DMS79 (cell line): ENCODE measurements around the gene KIAA0513.
"Not testable (repeated sequence)": the region's sequence is repeated elsewhere in the genome, so short reads cannot be mapped to it uniquely, and the experiment has no call there.

ENCODE experiments used
- DNase-seq: peaks from one replicate; lab custom pipeline; 2025; lab: John Stamatoyannopoulos, UW

The KIAA0513 gene

DNA sequence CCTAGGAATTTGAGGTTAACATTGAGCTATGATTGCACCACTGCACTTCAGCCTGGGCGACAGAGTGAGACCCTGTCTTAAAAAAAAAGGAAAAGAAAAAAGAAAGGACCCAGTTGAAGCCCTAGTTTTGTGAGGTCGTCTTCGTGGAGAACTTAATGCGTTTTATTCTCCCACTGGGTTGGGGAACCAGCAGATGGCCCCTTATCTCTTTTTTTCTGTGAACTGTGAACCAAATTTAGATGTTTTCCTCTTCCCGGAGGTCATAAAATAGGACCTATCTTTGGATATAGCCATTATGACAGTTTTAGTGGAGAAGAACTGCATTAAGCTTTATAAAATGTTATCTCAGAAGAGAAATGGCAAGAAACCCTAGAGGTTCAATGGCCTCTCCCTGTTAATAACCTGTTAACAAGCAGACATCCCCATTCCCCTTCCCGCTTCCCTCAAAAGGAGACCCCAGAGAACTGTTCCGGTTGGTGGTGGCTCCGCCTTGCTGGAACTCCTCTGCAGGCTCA lies 23.5 kb downstream of the KIAA0513 start:
- no peak for DNase-seq

DNA sequence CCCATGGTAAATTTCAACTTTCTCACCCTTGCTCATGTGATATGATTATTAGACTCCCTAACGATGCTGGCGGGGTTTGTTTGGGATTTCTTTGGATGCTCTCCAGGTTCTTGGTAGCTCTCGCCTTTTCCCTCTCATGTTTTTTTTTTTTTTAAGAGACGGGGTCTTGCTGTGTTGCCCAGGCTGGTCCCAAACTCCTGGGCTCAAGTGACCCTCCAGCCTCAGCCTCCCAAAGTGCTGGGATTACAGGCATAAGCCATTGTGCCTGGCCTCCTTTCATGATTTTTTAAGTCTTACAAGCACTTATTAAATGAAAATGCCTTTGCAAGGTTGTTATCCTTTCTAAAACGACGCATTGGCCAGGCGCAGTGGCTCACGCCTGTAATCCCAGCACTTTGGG lies 24.1 kb downstream of the KIAA0513 start:
- no peak for DNase-seq

DNA sequence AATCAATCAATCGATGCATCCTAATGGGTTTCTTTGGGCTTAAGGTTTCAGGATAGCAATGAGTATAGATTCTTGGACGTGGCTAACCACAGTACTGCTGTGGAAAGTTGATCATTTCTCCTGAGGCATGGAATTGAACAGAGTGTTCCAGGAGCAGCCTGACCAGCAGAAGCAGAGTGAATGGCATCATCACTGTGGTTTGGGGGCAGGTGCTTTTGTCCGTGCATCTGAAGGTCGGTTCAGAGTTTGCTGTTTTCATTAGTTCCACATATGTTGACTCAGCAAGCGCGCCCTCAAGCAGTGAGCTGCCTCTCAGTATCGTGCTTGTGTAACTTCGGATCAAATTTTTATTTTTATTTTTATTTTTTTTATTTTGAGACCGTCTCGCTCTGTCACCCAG lies 24.9 kb downstream of the KIAA0513 start:
- DNase-seq = no peak

DNA sequence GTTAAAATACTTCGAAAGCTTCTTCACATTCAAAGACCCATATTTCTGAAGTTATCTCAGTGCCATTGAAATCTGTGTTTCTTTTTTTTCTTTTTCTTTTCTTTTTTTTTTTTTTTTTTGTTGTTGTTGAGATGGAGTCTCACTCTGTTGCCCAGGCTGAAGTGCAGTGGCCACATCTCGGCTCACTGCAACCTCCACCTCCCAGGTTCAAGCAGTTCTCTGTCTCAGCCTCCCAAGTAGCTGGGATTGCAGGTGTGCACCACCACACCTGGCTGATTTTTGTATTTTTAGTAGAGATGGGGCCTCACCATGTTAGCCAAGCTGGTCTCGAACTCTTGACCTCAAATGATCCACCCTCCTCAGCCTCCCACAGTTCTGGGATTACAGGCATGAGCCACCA lies 26.7 kb downstream of the KIAA0513 start:
- DNase-seq = not testable (repeated sequence)

DNA sequence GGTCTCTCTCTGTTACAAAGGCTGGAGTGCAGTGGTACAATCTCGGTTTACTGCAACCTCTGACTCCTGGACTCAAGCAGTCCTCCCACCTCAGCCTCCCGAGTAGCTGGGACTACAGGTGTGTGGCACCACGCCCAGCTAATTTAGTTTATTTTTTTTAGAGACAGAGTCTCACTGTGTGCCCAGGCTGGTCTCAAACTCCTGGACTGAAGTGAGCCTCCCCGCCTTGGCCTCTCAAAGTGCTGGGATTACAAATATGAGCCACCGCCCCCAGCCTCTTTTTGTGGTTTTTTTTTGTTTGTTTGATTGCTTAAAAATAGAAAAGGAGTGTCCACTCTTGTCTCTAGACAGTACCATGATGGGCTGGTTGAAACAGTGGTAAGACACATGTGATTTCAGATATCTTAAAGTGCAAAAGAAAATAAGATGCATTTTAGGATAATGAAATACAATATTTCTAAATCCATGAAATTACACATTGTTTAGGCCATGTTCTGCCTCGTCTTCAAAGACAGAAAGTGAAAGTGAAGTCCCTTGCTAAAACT lies 27.4 kb downstream of the KIAA0513 start:
- DNase-seq = no peak

DNA sequence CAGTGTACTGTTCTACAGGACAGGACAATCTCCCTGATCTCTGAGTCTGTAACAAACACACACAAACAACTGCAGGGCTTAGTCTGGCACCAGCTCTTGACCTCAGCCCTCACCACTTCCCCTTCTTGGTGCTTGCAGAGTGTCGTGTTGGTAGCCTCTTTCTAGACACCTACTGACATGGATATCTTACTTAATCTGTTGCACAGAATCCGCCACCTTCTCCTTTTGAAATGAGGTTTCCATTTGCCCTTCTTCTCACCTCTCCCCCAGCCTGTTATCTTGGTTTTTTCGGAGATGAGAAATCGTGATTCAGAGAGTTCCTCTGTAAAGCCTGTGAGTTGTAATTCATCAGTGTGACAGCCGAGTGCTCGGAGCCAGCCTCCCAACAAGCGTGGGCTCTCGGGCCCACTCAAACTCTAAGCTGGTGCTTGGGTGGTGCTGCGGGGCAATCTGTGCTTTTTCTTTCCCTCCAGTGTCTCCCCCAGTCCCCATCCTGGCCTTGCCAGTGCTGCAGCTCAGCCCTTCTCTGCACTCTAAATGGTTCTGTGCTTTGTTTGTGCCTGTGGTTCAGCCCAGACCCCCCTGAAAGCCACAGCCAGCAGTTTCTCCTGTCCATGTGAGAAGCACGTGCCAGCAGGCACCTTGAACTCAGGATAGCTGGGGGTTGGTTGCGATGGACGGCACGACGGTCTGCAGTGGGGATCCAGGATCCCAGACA lies 28.1 kb downstream of the KIAA0513 start:
- DNase-seq = no peak

DNA sequence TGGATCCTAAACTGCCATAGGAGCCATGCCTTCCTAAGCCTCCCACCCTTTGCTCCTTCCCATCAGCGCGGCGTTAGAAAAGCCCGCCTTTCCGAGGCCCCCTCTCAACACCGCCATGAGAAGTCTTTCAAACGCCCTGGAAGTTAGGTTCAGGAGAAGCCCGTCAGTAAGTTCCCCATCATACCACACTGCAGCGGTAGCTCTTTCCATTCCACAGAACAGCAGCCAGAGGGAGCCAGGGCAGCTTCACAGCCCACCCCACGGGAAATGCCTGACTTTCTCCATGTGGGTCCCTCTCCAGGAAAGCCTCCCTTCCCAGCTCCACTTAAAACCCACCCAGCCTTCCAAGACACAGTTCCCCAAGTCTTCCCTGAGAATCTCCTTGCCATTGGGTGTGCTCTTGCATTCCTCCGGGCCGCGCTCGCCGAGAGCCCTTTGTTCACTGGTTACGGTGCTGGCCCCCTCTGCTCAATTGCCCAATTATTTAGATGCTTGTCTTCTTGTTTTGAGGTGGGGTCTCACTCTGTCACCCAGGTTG lies 28.7 kb downstream of the KIAA0513 start:
- no peak for DNase-seq

DNA sequence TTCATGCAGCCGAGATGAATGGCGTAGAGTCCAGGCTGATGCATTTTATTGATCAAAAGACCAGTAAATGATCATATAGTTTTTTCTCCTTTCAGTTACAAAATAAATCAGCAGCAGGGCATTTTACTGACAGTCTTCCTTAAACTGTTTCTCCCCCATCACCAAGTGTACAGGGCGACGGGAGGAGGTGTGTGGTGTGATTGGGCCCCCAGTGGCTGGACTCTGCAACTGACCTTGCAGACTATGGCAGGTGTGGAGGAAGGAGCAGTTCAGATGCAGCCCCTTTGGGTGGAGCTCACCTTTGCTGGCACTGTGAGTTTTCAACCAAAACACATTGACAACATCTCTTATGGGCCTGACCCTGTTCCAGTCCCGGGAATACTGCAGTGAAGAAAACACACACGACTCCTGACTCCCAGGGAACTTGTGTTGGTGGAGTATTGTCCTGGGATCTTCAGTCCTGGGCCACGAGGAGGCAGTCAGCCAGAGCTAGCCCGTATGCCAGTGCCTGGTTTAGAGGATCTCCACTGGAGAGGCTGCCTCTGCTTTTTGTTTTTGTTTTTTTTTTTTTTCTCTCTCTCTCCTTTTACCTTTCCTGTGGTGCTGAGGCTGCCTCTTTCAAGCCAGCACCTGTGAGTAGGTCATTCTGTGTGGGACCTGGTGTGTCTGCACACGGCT lies 29.8 kb downstream of the KIAA0513 start:
- no peak for DNase-seq

DNA sequence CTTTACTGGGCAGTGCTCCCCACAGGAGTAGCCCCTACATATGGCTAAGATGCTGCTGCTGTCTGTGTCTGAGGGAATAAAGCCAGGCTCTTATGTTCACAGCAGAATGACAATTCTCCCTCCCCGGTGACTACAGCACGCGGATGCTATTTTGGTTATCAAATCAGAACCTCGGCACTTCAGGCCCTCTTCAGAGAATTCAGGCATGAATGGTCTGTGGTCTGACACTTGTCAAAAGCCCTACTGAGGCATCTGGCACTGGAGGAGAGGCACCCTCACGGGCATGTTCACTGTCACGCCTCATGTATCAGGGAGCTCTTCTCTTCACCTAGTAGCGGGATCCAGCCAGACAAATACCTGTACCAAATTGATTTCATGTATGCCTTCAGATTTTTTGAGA lies 30.4 kb downstream of the KIAA0513 start:
- peak; percentile 87 for DNase-seq

DNA sequence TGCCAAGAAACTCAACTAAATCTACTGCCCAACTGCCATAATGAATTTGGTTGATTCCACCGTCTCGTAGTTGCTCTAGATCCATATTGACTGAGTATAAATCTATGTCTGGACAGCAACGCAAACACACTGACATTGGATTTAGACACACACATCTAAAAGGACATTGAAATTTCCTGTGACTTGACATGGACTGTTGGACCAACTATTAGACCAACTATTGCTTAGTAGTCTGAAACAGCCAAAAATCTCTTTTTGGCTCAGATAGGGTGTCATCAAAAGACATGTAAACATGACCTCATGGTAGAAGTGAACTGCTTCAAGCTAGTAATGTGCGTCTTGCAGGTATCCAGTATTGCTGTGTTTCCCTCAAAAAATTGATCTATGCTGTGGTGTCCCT lies 31.3 kb downstream of the KIAA0513 start:
- DNase-seq = no peak

DNA sequence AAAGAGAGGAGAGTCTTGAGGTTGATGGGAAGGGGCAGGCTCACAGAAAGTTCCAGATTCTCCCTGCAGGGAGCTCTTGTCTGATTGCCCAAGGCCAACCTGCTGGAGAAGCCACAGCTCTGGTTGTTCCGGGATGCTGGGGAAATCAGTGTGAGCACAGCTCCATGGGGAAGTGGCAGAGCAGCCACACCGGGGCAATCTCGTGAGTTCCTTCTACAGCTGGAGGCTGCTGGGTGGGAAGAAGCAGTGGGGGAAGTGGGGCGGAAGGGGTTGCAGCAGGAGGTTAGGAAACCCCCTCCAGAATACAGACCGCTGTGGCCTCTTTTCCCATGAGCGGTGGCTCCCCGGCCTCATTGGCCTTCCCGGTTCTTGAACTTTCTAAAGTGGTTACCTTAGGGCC lies 34.0 kb downstream of the KIAA0513 start:
- DNase-seq = no peak

DNA sequence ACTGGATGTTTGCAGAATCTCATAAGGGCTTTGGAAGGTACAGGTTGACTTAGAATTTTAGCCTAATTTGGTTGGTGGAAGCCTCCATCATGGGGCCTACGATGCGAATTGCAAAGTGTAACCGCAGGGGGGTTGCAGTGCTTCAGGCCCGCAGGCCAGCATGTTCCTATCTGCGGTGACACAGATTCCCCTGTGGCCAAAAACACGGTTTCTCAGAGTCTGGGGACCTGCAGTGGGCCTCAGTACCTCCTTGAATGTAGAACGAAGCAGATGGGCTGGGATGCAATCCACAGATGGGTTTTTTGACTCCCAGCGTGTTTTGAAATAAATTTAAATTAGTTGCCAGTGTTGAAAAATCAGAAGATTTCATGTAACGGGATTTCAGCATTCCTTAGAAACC lies 34.7 kb downstream of the KIAA0513 start:
- no peak for DNase-seq

DNA sequence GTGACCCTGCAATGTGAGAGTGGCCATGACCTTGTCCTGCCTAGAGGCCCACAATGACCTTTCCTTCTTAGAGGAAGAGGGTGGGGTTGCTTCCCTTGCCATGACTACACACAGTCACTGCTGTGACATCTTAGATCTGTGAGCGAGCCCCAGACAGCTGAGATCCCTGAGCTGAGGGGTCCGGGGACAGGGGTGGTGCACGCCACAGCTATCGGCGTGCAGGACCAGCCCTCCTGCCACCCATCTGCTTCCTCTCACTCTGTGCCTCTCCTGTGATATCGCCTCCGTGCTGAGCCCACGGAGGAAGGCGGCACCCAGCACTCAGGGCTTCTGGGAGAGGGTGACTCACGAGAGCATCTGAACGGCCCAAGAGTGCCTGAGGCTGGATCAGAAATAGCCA lies 35.2 kb downstream of the KIAA0513 start:
- no peak for DNase-seq

DNA sequence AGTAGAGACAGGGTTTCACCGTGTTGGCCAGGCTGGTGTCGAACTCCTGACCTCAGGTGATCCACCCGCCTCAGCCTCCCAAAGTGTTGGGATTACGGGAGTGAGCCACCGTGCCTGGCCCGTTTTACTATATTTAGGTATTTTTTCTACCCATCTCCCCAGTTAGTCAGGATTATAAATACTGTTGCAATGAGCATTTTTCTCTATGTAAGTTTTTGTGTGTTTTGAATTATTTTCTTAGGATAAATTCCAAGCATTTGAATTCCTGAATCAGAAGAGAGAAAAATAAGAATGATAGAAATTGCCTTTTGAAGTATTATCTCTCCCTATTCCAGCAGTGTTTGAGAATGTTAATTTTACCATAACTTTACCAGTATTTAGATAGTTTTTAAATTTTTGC lies 36.6 kb downstream of the KIAA0513 start:
- DNase-seq = no peak

DNA sequence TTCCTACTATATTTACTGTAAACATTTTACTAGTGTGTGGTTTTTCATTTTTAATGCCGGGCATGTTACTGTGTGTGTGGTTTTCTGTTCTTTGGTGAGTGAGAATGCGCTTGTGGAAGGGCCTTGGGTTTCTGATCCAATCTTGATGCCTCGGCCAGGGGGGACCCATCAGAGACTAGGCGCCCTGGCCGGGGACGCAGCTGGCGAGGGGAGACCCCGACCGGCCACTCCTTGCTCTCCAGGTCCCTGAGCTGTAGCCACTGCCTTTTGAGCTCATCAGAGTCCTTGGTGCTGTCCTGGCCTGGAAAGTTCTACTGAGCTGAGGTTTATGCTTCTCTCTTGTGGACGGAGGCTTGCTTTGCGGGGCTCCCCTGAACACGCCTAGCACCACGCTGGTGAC lies 37.5 kb downstream of the KIAA0513 start:
- DNase-seq = no peak

DNA sequence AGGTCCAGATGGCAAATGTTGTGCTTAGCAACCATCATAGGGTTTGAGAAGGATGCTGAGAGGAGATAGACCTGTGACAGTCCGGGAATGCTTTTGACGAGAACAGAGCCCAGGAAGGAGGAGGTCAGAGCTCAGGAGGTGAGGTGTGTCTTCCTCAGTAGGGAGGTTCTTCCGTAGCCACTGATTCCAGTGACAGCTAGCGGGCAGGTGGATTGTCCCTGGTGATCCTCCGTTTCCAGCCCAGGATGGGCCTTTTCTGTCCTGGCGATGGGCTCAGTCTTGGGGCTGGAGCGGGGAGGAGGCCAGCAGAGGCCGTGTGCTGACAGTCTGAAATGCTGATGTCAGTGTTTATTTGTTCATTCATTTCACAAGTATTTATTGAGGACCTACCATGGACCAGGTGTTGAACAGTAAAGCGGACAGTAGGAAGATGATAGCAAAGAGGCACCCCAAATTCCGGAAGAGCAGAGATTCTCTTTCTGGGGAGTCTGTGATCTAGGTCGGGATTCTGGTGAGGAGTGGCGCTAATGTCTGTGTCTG lies 38.8 kb downstream of the KIAA0513 start:
- no peak for DNase-seq

DNA sequence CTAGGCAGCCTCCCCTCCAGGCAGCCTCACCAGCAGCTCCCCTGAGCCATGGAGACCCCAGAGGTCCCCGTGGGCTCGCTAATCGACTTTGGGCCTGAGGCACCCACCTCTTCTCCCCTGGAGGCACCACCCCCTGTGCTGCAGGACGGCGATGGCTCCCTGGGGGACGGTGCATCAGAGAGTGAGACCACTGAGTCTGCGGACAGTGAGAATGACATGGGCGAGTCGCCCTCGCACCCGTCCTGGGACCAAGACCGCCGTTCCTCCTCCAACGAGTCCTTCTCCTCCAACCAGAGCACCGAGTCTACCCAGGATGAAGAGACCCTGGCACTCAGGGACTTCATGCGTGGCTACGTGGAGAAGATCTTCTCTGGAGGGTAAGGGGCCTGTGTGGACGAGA lies 39.4 kb downstream of the KIAA0513 start:
- no peak for DNase-seq

DNA sequence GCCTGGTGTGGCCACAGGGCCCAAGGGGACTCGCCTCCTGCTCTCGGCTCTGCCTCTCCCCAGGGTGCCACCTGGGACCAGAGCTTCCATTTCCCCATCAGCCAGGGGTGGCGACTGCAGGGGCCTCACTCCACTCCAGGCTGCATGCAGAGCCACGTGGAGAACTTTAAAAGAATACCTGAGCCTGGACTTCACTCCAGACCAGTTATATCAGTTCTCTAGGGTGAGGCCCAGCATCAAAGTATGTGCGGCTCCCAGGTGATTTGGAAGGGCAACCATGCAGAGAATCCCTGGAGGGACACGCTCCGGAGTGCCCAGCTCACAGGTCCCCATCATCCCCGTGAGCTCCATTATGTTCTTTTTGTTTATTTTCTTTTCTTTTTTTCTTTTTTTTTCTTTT lies 39.8 kb downstream of the KIAA0513 start:
- no peak for DNase-seq

DNA sequence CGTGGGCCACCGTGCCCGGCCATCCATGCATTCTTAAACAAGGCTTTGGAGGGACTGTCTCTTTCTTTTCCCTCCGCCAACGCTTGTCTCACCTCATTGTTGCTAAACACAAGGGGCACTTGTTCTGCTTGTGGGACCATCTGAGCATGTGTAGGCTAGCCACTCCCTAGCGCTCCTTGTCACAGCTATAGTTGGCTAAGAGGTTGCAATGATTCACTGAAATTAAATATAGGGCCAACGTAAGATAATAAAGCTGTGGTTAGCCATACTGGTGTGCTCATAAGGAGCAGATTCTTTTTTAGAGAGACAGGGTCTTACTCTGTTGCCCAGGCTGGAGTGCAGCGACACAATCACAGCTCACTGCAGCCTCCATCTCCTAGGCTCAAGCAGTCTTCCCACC lies 41.2 kb downstream of the KIAA0513 start:
- DNase-seq = no peak

DNA sequence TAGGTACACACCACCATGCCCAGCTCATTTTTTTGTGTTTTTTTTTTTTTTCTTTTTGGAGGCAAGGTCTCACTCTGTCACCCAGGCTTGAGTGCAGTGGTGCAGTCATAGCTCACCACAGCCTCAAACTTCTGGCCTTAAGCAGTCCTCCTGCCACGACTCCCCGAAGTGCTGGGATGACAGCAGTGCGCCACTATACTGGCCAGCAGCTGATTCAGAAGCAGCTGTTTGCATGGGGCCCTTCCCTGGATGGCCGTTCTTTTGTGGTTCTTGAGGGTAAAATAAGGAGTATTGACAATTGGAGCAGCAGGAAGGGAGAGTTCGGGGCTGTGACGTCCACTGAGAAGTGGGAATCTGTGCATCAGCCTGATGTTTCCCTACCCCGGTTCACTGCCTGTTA lies 41.6 kb downstream of the KIAA0513 start:
- DNase-seq = no peak

DNA sequence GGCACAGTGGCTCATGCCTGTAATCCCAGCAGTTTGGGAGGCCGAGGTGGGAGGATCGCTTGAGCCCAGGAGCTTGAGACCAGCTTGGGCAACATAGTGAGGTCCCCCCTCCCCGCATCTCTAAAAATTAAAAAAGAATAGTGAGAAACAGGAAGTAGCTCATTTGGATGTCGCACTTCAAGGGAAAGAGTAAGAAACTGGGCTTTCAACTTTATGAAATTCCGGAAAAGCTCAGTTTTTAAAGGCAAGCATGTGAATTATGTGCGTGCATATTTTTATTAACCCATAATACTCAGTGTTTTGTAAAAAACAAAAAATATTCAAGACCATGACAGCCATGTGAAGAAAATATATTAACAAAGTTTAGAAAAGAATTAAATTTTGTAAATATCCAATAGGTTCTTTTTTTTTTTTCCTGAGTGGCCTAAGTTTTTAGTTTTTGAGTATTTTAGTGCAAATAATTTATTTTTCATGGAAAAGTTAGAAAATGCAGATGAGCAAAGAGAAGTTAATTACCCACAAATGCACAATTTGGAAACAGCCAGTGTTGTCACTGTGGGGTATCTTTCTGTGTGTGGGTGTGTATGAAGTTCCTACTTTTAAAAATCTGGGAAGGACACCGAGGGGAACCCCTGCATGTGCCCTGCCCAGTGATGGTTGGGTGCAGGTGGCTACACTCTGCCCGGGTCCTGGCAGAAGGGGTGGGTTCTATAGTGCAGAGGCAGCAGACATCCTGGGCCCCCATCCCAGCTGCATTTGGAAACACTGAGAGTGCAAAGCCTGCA lies 44.7 kb downstream of the KIAA0513 start:
- DNase-seq = no peak

DNA sequence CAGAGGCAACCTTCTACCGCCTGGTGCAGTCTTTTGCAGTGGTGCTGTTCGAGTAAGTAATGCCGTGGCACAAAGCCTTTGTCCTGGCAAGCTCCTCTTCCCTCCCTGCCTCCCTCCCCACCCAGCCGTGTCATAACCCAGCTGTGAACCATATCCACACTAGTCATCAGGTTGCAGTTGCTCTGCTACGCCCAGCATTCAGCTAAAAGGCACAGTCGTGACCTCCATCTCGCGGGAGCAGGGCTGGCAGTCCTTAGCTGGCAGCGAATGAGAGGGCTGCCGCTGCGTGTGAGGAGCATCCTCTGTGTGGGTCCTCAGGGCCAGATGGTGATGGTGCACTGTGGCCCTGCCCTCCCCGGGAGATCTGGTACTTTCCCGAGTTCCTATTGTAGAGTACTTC lies 45.4 kb downstream of the KIAA0513 start:
- no peak for DNase-seq
